Panc1 (cell line): ENCODE results near the gene LRRK1. TPM values are rescaled to one million over a fixed set of nuclear protein-coding genes. Genes with fewer than 3 reads are reported as not detected.

Experiments
- ATAC-seq: fragments of 200-7000 bp; cut with Tn5 transposase; 2 replicates; pipeline ENCODE4 v1.9.1; 2020; ENCODE audit warnings: mild to moderate bottlenecking, moderate library complexity
- BruUV-seq: library from RNA; stranded (reverse); fragments of 400-500 nt; replicated peaks from 2 replicates; lab custom pipeline; 2021; lab: Mats Ljungman, UMichigan
- CTCF ChIA-PET: fragments of 300-600 bp; sonication (Branson Sonifier 250); formaldehyde crosslinking; loops from one replicate; lab custom pipeline; 2022; ENCODE audit warnings: antibody characterized with exemption; lab: Charles Lee
- POLR2A ChIA-PET: fragments of 300-600 bp; sonication (Branson Sonifier 250); formaldehyde crosslinking; loops from one replicate; lab custom pipeline; 2022; ENCODE audit warnings: antibody characterized with exemption; lab: Charles Lee
- DNase-seq: peaks from one replicate; pipeline ENCODE4 v3.0.0-alpha.2; 2010; ENCODE audit warnings: low read depth, low spot score
- H3K27ac ChIP-seq: 2 replicates; pipeline ENCODE4 v1.5.1; 2011; ENCODE audit warnings: mild to moderate bottlenecking, low read length, inconsistent platforms
- H3K27me3 ChIP-seq: fragments of 200-500 bp; sonication (Bioruptor generic); 2 replicates; pipeline ENCODE4 v1.6.0; 2014; ENCODE audit warnings: low read length, inconsistent platforms; ENCODE audit not compliant: control insufficient read depth, insufficient read depth
- H3K36me3 ChIP-seq: fragments of 200-500 bp; sonication (Bioruptor generic); 2 replicates; pipeline ENCODE4 v1.5.1; 2014; ENCODE audit warnings: inconsistent platforms, mild to moderate bottlenecking, low read length, moderate library complexity; ENCODE audit not compliant: control insufficient read depth, insufficient read depth
- H3K4me1 ChIP-seq: 2 replicates; pipeline ENCODE4 v1.5.1; 2011; ENCODE audit warnings: inconsistent platforms, mild to moderate bottlenecking, low read length, moderate library complexity; ENCODE audit not compliant: control insufficient read depth, insufficient read depth
- H3K4me3 ChIP-seq, 2 experiments: 2 replicates each; pipeline ENCODE4 v1.5.1; 2011 to 2012; ENCODE audit warnings: low read depth in 2 of 2, low read length in 2 of 2, mild to moderate bottlenecking in 2 of 2, inconsistent platforms in 1 of 2, moderate library complexity in 1 of 2
- H3K9me3 ChIP-seq: fragments of 200-500 bp; sonication (Bioruptor generic); 2 replicates; pipeline ENCODE4 v1.5.1; 2014; ENCODE audit warnings: low read depth, mild to moderate bottlenecking, inconsistent platforms, low read length, moderate library complexity; ENCODE audit not compliant: control insufficient read depth, insufficient read depth
- CTCF ChIP-seq: fragments of 450-650 bp; IDR thresholded peaks from 2 replicates; pipeline ENCODE4 v1.5.1; 2017; ENCODE audit warnings: mild to moderate bottlenecking
- POLR2AphosphoS5 ChIP-seq: IDR thresholded peaks from 2 replicates; pipeline ENCODE4 v1.6.1; 2012; ENCODE audit warnings: mild to moderate bottlenecking, low read depth, low read length, moderate library complexity
- REST ChIP-seq, 2 experiments: IDR thresholded peaks; 2 replicates each; pipeline ENCODE4 v1.6.1; 2011 to 2012; ENCODE audit warnings: low read depth in 2 of 2, control low read depth in 1 of 2, low read length in 1 of 2, mild to moderate bottlenecking in 1 of 2, moderate library complexity in 1 of 2; ENCODE audit not compliant: insufficient read depth in 1 of 2
- SIN3A ChIP-seq: IDR thresholded peaks from 2 replicates; pipeline ENCODE4 v1.6.1; 2012; ENCODE audit warnings: low read depth, mild to moderate bottlenecking, low read length, moderate library complexity, borderline replicate concordance; ENCODE audit not compliant: insufficient read depth
- TCF7L2 ChIP-seq: IDR thresholded peaks from 2 replicates; pipeline ENCODE4 v1.6.1; 2011; ENCODE audit warnings: mild to moderate bottlenecking, low read depth, low read length, inconsistent platforms
- in situ Hi-C: cut with HindIII; loops from 2 replicates; pipeline ENCODE4 v1.10.0; 2016; ENCODE audit warnings: low sequenced_read_pairs, low pct_unique_long_range_greater_than_20kb
- intact Hi-C: fragments of 100-400 bp; cut with micrococcal nuclease; formaldehyde crosslinking; loops from one replicate; pipeline ENCODE4 v1.10.0; 2022; ENCODE audit not compliant: unreplicated experiment
- total RNA-seq: library from RNA; stranded (reverse); gene quantifications from one replicate; pipeline ENCODE4 v1.2.1, GENCODE V29; 2021; ENCODE audit not compliant: unreplicated experiment

Gene LRRK1
- total RNA-seq, 1 experiment from 2014 or later = 88.0 TPM

GRCh38 chr15:101092156-101092866, 173.2 kb downstream of the LRRK1 start:
- Histone ChIP-seq H3K36me3 (no peaks in the 10 kb centered on the region), H3K27me3 (no peaks in the 10 kb centered on the region), H3K4me3 (no peak overlapping the region), H3K4me1 (0 out of 2 replicates have a peak, but pooled peaks cover 7% of the 10 kb centered on the region), H3K27ac (no peak overlapping the region), H3K9me3 (no peaks in the 10 kb centered on the region)
- ATAC-seq (no peak), DNase-seq (no peak)
- ChIA-PET POLR2A (no interaction called here), CTCF (no interaction called here)
- TF ChIP-seq POLR2AphosphoS5 (no peak), REST (IDR thresholded peaks at IDR 0.05; ENCODE audit: insufficient read depth in 1 of 2, low read depth in 2 of 2, low read length in 1 of 2) (no peak), SIN3A (no peak), TCF7L2 (no peak), CTCF (no peak)
- no TSS peak for BruUV-seq
- in situ Hi-C loops (no loop called here), intact Hi-C loops (no loop called here)

- ChIA-PET CTCF (no interaction called here), POLR2A (no interaction called here)
- H3K36me3 ChIP-seq = no peaks in the 10 kb centered on the region
- DNase-seq (no peak), ATAC-seq (no peak)
- H3K4me1 ChIP-seq = 0 out of 2 replicates have a peak, but pooled peaks cover 7% of the 10 kb centered on the region
- no peaks in the 10 kb centered on the region for H3K9me3 ChIP-seq
- H3K27ac ChIP-seq = no peak overlapping the region
- H3K4me3 ChIP-seq = no peak overlapping the region
- no TSS peak for BruUV-seq
- no peak for TF ChIP-seq REST (IDR thresholded peaks at IDR 0.05; ENCODE audit: insufficient read depth in 1 of 2, low read depth in 2 of 2, low read length in 1 of 2)
- no peak for TF ChIP-seq CTCF
- TF ChIP-seq POLR2AphosphoS5 = no peak
- TF ChIP-seq TCF7L2 = no peak
- no peak for TF ChIP-seq SIN3A
- in situ Hi-C loops (no loop called here), intact Hi-C loops (no loop called here)
- no peaks in the 10 kb centered on the region for H3K27me3 ChIP-seq
Observed at GRCh38 chr15:101092867-101093202, 173.7 kb downstream of the LRRK1 start.
